ENCODE measurements around the gene ARHGAP6. TPM values are rescaled to one million over a fixed set of nuclear protein-coding genes. Genes with fewer than 3 reads are reported as not detected.

ARHGAP6 gene
- total and polyA plus RNA-seq, 2 donors (not counting 3 experiments of a cell fraction or from before 2014, with no cell fraction given): 0.69 to 0.83 TPM

GRCh38 chrX:11272290-11272689 is 393.4 kb downstream of the ARHGAP6 start:
- Histone ChIP-seq H3K4me3 (replicated peaks in 1 of 3; ENCODE audit: insufficient read depth in 1 of 3, low read depth in 1 of 3, low read length in 3 of 3) (no peak overlapping the region), H3K27ac (ENCODE audit: insufficient read depth, low read depth, low read length) (no peak overlapping the region), H3K36me3 (ENCODE audit: control insufficient read depth in 2 of 2, extremely low read depth in 1 of 2, insufficient read depth in 2 of 2, low read length in 2 of 2) (no peaks in the 10 kb centered on the region), H2AFZ (ENCODE audit: low read depth, low read length) (no peak overlapping the region), H3K9me1 (replicated peaks; ENCODE audit: control insufficient read depth, extremely low read depth, insufficient read depth, low read length) (no peaks in the 10 kb centered on the region), H4K20me1 (replicated peaks; ENCODE audit: control insufficient read depth, extremely low read depth, insufficient read depth, low read length) (no peaks in the 10 kb centered on the region), H3K27me3 (ENCODE audit: control insufficient read depth in 2 of 2, insufficient read depth in 2 of 2, low read length in 2 of 2) (no peaks in the 10 kb centered on the region), H3K4me2 (ENCODE audit: insufficient read depth, low read length) (no peak overlapping the region), H3K9me3 (replicated peaks; ENCODE audit: control insufficient read depth, insufficient read depth, low read length) (no peaks in the 10 kb centered on the region), H3K79me2 (ENCODE audit: control insufficient read depth, insufficient read depth, low read length) (no peaks in the 10 kb centered on the region), H3K4me1 (ENCODE audit: control insufficient read depth, extremely low read depth, insufficient read depth, low read length) (no peaks in the 10 kb centered on the region), H3K9ac (replicated peaks; ENCODE audit: extremely low read depth, insufficient read depth, low read length) (no peak overlapping the region)
- ChIA-PET CTCF (no interaction called here), POLR2A (no interaction called here)
- intact Hi-C loops (cut with micrococcal nuclease) (no loop called here), dilution Hi-C loops (cut with MboI; ENCODE audit: extremely low pct_ligation_motif_present, low sequenced_read_pairs) (no loop called here)
- no peak for DNase-seq (ENCODE audit: low read depth, low spot score)
- no peak for FAIRE-seq
- no TSS peak for BruUV-seq (replicated peaks)
- no peak for TF ChIP-seq MYC (IDR thresholded peaks at IDR 0.05; ENCODE audit: low read depth, low read length)
- TF ChIP-seq GATA2 (IDR thresholded peaks at IDR 0.05; ENCODE audit: insufficient read depth, insufficient read length, low read depth, low read length): no peak
- TF ChIP-seq POLR2A (IDR thresholded peaks at IDR 0.05; ENCODE audit: low read depth, low read length): no peak
- TF ChIP-seq FOS (IDR thresholded peaks at IDR 0.05; ENCODE audit: borderline replicate concordance, insufficient read depth, low read length): no peak
- no peak for TF ChIP-seq EZH2 (IDR thresholded peaks at IDR 0.05; ENCODE audit: borderline replicate concordance, low read depth, low read length, severe bottlenecking)
- no peak for TF ChIP-seq JUN (IDR thresholded peaks at IDR 0.05; ENCODE audit: borderline replicate concordance, insufficient read depth, insufficient read length, low read depth)
- no peak for TF ChIP-seq CTCF (IDR thresholded peaks at IDR 0.05; ENCODE audit: extremely low read depth in 1 of 2, insufficient read depth in 1 of 2, low read depth in 1 of 2, low read length in 2 of 2)
- TF ChIP-seq, protein P1, sequence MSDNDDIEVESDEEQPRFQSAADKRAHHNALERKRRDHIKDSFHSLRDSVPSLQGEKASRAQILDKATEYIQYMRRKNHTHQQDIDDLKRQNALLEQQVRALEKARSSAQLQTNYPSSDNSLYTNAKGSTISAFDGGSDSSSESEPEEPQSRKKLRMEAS (IDR thresholded peaks at IDR 0.05; ENCODE audit: insufficient read depth, insufficient read length): no peak
- no peak for TF ChIP-seq POLR2AphosphoS5 (IDR thresholded peaks at IDR 0.05; ENCODE audit: insufficient read depth, low read depth, low read length)
